ENCODE data around the gene LINC00632. TPM values are rescaled to one million over a fixed set of nuclear protein-coding genes. Genes with fewer than 3 reads are reported as not detected.

LINC00632 gene
- total and polyA plus RNA-seq, 2 donors, result 3.9 to 20.5 TPM

DNA sequence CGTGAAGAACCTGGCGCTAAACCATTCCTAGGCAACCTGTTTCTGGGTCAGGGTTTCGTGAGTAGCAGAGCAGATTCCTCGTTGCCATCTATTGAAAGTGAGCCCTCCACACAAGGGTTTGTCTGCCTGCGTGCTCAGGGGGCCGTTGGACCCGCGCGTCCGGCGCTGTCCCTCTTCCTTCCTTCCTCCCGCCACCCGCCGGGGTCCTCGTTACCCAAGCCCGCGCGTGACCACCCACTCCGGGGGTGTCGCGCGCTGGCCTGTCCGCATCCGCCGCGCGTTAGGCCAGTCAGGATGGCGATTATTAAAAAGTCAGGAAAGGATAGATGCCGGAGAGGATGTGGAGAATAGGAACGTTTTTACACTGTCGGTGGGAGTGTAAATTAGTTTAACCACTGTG is 66.8 kb downstream of the LINC00632 start:
- WGBS, result 97% methylated on average over 31 of the region's 31 CpGs
- H3K27ac ChIP-seq (ENCODE audit: low read depth in 1 of 2, low read length in 1 of 2), result no peak overlapping the region
- no peak for DNase-seq (ENCODE audit: low read depth in 6 of 9, low spot score in 9 of 9)
- H3K9me3 ChIP-seq (ENCODE audit: control insufficient read depth in 2 of 2, insufficient read depth in 1 of 2, low read length in 1 of 2), result no peaks in the 10 kb centered on the region
- no peaks in the 10 kb centered on the region for H3K27me3 ChIP-seq (ENCODE audit: control insufficient read depth in 2 of 2, insufficient read depth in 1 of 2, low read length in 1 of 2)
- H3K36me3 ChIP-seq (ENCODE audit: control insufficient read depth in 2 of 2, insufficient read depth in 2 of 2, low read length in 1 of 2), result peaks cover 0 to 6% of the 10 kb centered on the region in 2 donors
- no peaks in the 10 kb centered on the region for H3K4me1 ChIP-seq (ENCODE audit: control insufficient read depth in 2 of 2, insufficient read depth in 2 of 2, low read length in 2 of 2)
- H3K4me3 ChIP-seq (ENCODE audit: low read length in 2 of 2), result no peak overlapping the region

DNA sequence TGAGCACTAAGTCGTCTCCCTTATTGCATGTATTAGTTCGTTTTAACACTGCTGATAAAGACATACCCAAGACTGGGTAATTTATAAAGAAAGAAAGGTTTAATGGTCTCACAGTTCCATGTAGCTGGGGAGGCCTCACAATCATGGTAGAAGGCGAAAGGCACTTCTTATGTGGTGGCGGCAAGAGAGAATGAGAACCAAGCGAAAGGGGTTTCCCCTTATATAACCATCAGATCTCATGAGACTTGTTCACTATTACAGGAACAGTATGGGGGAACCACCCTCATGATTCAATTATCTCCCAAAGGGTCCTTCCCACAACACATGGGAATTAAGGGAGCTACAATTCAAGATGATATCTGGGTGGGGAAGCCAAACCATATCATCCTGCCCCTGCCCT is 85.1 kb downstream of the LINC00632 start:
- H3K4me1 ChIP-seq (ENCODE audit: control insufficient read depth in 2 of 2, insufficient read depth in 2 of 2, low read length in 2 of 2), result no peaks in the 10 kb centered on the region
- H3K9me3 ChIP-seq (ENCODE audit: control insufficient read depth in 2 of 2, insufficient read depth in 1 of 2, low read length in 1 of 2), result no peaks in the 10 kb centered on the region
- 76% methylated on average over 5 of the region's 5 CpGs for WGBS
- no peak for DNase-seq (ENCODE audit: low read depth in 6 of 9, low spot score in 9 of 9)
- no peak overlapping the region for H3K27ac ChIP-seq (ENCODE audit: low read depth in 1 of 2, low read length in 1 of 2)
- H3K36me3 ChIP-seq (ENCODE audit: control insufficient read depth in 2 of 2, insufficient read depth in 2 of 2, low read length in 1 of 2), result no peaks in the 10 kb centered on the region
- no peaks in the 10 kb centered on the region for H3K27me3 ChIP-seq (ENCODE audit: control insufficient read depth in 2 of 2, insufficient read depth in 1 of 2, low read length in 1 of 2)
- H3K4me3 ChIP-seq (ENCODE audit: low read length in 2 of 2), result no peak overlapping the region

DNA sequence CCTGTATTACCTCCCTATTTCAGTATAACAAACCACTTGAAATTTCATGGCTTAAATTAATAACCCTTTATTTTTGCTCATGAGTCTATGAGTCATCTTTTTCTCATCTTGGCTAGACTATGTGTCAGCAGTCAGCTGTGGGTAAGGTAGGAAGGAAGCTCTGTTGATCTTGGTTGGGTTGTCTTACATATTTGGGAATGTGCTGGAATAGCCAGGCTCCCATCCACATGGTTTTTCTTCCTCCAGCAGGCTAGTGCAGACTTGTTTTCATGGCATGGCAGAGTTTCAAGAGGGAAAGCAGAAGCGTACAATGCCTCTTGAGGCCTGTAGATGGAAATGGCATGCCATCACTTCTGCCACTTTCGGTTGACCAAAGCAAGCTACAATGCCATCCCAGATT is 89.7 kb downstream of the LINC00632 start:
- Histone ChIP-seq H3K27ac (ENCODE audit: low read depth in 1 of 2, low read length in 1 of 2) (no peak overlapping the region), H3K4me3 (ENCODE audit: low read length in 2 of 2) (no peak overlapping the region), H3K9me3 (ENCODE audit: control insufficient read depth in 2 of 2, insufficient read depth in 1 of 2, low read length in 1 of 2) (no peaks in the 10 kb centered on the region), H3K27me3 (ENCODE audit: control insufficient read depth in 2 of 2, insufficient read depth in 1 of 2, low read length in 1 of 2) (no peaks in the 10 kb centered on the region), H3K4me1 (ENCODE audit: control insufficient read depth in 2 of 2, insufficient read depth in 2 of 2, low read length in 2 of 2) (no peaks in the 10 kb centered on the region), H3K36me3 (ENCODE audit: control insufficient read depth in 2 of 2, insufficient read depth in 2 of 2, low read length in 1 of 2) (no peaks in the 10 kb centered on the region)
- WGBS, result 94% methylated on average over 2 of the region's 2 CpGs
- DNase-seq (ENCODE audit: low read depth in 6 of 9, low spot score in 9 of 9), result no peak

DNA sequence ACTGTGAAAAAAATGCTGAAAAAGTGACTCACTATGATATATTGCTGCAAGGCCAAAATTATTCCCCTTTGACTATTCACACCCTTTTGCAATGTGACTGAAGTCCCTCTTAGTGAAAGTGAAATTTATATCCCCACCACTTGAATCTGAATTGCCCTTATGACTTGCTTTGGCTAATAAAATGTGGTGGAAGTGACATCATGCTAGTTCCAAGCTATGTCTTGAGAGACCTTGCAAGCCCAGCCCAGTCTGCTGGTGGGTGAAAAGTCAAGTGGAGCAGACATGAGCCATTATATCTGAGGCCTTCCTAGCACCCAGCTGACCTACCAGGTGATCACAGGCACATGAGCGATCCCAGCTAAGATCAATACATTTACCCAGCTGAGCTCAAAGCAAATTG is 94.7 kb downstream of the LINC00632 start:
- no peaks in the 10 kb centered on the region for H3K27me3 ChIP-seq (ENCODE audit: control insufficient read depth in 2 of 2, insufficient read depth in 1 of 2, low read length in 1 of 2)
- WGBS, result 100% methylated on average over 1 of the region's 1 CpG
- H3K27ac ChIP-seq (ENCODE audit: low read depth in 1 of 2, low read length in 1 of 2), result no peak overlapping the region
- no peak for DNase-seq (ENCODE audit: low read depth in 6 of 9, low spot score in 9 of 9)
- no peaks in the 10 kb centered on the region for H3K9me3 ChIP-seq (ENCODE audit: control insufficient read depth in 2 of 2, insufficient read depth in 1 of 2, low read length in 1 of 2)
- no peaks in the 10 kb centered on the region for H3K4me1 ChIP-seq (ENCODE audit: control insufficient read depth in 2 of 2, insufficient read depth in 2 of 2, low read length in 2 of 2)
- H3K4me3 ChIP-seq (ENCODE audit: low read length in 2 of 2), result no peak overlapping the region
- no peaks in the 10 kb centered on the region for H3K36me3 ChIP-seq (ENCODE audit: control insufficient read depth in 2 of 2, insufficient read depth in 2 of 2, low read length in 1 of 2)

DNA sequence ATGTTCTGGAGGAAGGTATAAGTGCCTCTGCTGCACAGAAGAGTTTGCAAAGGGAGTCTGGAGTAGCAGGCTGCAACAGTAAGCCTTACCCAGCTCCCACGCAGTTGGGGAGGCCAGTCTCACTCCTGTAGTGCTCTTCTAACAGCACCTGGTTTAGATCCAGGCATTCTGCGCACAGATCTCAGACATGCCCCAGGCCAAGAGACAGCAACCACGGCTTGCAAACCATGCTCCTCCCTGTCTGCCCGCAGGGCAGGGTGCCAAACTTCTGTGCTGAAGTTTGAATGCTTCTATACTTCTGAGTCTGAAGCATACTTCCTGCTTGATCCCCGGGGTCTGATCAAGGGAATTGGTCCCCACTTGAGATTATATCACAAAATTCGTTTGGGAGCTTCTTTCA is 106.3 kb downstream of the LINC00632 start:
- Histone ChIP-seq H3K27ac (ENCODE audit: low read depth in 1 of 2, low read length in 1 of 2) (no peak overlapping the region), H3K4me1 (ENCODE audit: control insufficient read depth in 2 of 2, insufficient read depth in 2 of 2, low read length in 2 of 2) (no peaks in the 10 kb centered on the region), H3K4me3 (ENCODE audit: low read length in 2 of 2) (no peak overlapping the region), H3K27me3 (ENCODE audit: control insufficient read depth in 2 of 2, insufficient read depth in 1 of 2, low read length in 1 of 2) (no peaks in the 10 kb centered on the region), H3K36me3 (ENCODE audit: control insufficient read depth in 2 of 2, insufficient read depth in 2 of 2, low read length in 1 of 2) (no peaks in the 10 kb centered on the region), H3K9me3 (ENCODE audit: control insufficient read depth in 2 of 2, insufficient read depth in 1 of 2, low read length in 1 of 2) (no peaks in the 10 kb centered on the region)
- WGBS, result 1% methylated on average over 6 of the region's 6 CpGs
- DNase-seq (ENCODE audit: low read depth in 6 of 9, low spot score in 9 of 9), result no peak

DNA sequence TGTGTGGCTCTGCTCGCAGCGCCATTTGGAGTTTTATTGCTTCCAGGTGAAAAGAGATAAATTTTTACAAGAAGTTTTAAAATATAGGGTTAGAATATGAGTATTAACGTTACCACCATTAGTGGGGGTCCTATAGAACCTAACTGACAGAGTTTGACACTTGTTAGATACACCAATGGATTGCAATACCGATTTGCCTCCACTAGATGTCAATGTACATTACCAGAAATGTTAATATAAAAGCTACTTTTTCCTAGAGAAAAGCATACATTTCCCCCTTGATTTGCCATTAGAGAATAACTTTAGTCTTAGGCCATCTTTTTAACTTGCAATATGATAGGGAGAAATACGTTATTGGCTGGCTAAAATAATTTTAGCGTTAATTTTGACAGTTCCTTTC is 108.4 kb downstream of the LINC00632 start:
- no peaks in the 10 kb centered on the region for H3K9me3 ChIP-seq (ENCODE audit: control insufficient read depth in 2 of 2, insufficient read depth in 1 of 2, low read length in 1 of 2)
- peak in 3 of 9 donors; percentile 2 to 7 (median 4) for DNase-seq (ENCODE audit: low read depth in 6 of 9, low spot score in 9 of 9)
- no peak overlapping the region for H3K4me3 ChIP-seq (ENCODE audit: low read length in 2 of 2)
- H3K27me3 ChIP-seq (ENCODE audit: control insufficient read depth in 2 of 2, insufficient read depth in 1 of 2, low read length in 1 of 2), result no peaks in the 10 kb centered on the region
- WGBS, result 43% methylated on average over 6 of the region's 6 CpGs
- no peaks in the 10 kb centered on the region for H3K36me3 ChIP-seq (ENCODE audit: control insufficient read depth in 2 of 2, insufficient read depth in 2 of 2, low read length in 1 of 2)
- H3K27ac ChIP-seq (ENCODE audit: low read depth in 1 of 2, low read length in 1 of 2), result no peak overlapping the region
- no peaks in the 10 kb centered on the region for H3K4me1 ChIP-seq (ENCODE audit: control insufficient read depth in 2 of 2, insufficient read depth in 2 of 2, low read length in 2 of 2)

DNA sequence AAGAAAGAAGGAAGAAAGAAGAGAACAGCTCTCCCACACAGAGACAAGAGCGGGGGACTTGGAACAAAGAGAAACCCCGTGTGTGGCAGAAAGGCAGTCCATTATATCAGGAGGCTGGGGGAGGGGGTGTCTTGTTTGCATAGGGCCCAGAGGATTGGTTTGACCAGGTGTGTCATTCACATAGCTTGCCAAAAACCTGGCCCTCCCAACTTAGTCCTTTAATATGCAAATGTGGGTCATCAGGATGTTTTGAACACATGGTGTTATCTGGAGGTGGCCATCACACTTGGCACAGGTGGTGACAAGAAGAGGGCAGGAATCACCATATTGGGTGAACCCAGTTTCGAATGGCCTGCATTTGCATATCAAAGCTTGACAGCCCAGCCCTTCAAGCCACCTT is 111.7 kb downstream of the LINC00632 start:
- peak overlapping the region in 1 of 2 donors; percentile 17 for H3K27ac ChIP-seq (ENCODE audit: low read depth in 1 of 2, low read length in 1 of 2)
- no peaks in the 10 kb centered on the region for H3K9me3 ChIP-seq (ENCODE audit: control insufficient read depth in 2 of 2, insufficient read depth in 1 of 2, low read length in 1 of 2)
- no peak overlapping the region for H3K4me3 ChIP-seq (ENCODE audit: low read length in 2 of 2)
- H3K27me3 ChIP-seq (ENCODE audit: control insufficient read depth in 2 of 2, insufficient read depth in 1 of 2, low read length in 1 of 2), result no peaks in the 10 kb centered on the region
- WGBS, result 83% methylated on average over 3 of the region's 3 CpGs
- DNase-seq (ENCODE audit: low read depth in 6 of 9, low spot score in 9 of 9), result no peak
- H3K4me1 ChIP-seq (ENCODE audit: control insufficient read depth in 2 of 2, insufficient read depth in 2 of 2, low read length in 2 of 2), result peaks cover 2 to 3% of the 10 kb centered on the region in 2 donors
- H3K36me3 ChIP-seq (ENCODE audit: control insufficient read depth in 2 of 2, insufficient read depth in 2 of 2, low read length in 1 of 2), result no peaks in the 10 kb centered on the region

DNA sequence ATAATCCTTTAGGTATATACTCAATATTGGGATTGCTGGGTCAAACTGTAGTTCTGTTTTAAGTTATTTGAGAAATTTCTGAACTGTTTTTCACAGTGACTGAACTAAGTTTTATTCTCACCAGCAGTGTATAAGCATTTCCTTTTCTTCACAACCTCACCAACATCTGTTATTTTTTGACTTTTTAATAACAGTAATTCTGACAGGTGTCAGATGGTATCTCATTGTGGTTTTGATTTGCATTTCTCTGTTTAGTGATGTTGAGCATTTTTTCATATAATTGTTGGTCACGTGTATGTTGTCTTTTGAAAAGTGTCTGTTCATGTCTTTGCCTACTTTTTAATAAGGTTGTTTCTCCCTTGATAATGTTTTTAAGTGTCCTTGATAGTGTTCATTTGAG is 112.6 kb downstream of the LINC00632 start:
- no peak overlapping the region for H3K4me3 ChIP-seq (ENCODE audit: low read length in 2 of 2)
- no peak for DNase-seq (ENCODE audit: low read depth in 6 of 9, low spot score in 9 of 9)
- H3K27ac ChIP-seq (ENCODE audit: low read depth in 1 of 2, low read length in 1 of 2), result peak overlapping the region in 1 of 2 donors; percentile 28
- H3K4me1 ChIP-seq (ENCODE audit: control insufficient read depth in 2 of 2, insufficient read depth in 2 of 2, low read length in 2 of 2), result peaks cover 2 to 3% of the 10 kb centered on the region in 2 donors
- WGBS, result 6% methylated on average over 1 of the region's 1 CpG
- no peaks in the 10 kb centered on the region for H3K27me3 ChIP-seq (ENCODE audit: control insufficient read depth in 2 of 2, insufficient read depth in 1 of 2, low read length in 1 of 2)
- H3K36me3 ChIP-seq (ENCODE audit: control insufficient read depth in 2 of 2, insufficient read depth in 2 of 2, low read length in 1 of 2), result no peaks in the 10 kb centered on the region
- H3K9me3 ChIP-seq (ENCODE audit: control insufficient read depth in 2 of 2, insufficient read depth in 1 of 2, low read length in 1 of 2), result no peaks in the 10 kb centered on the region

DNA sequence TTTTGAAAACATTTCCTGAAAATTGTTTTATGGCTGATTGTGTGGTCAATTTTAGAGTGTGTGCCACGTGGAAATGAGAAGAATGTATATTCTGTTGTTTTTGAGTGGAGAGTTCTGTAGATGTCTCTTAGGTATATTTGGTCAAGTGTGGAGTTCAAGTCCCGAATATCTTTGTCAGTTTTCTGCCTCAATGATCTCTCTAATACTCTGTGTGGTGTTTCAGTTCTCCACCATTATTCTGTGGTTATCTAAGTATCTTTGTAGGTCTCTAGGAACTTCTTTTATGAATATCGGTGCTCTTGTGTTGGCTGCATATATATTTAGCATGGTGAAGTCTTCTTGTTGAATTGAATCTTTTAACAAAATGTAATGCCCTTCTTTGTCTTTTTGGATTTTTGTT is 113.3 kb downstream of the LINC00632 start:
- no peaks in the 10 kb centered on the region for H3K36me3 ChIP-seq (ENCODE audit: control insufficient read depth in 2 of 2, insufficient read depth in 2 of 2, low read length in 1 of 2)
- no peak overlapping the region for H3K27ac ChIP-seq (ENCODE audit: low read depth in 1 of 2, low read length in 1 of 2)
- H3K27me3 ChIP-seq (ENCODE audit: control insufficient read depth in 2 of 2, insufficient read depth in 1 of 2, low read length in 1 of 2), result no peaks in the 10 kb centered on the region
- no peak for DNase-seq (ENCODE audit: low read depth in 6 of 9, low spot score in 9 of 9)
- H3K4me1 ChIP-seq (ENCODE audit: control insufficient read depth in 2 of 2, insufficient read depth in 2 of 2, low read length in 2 of 2), result peaks cover 2 to 3% of the 10 kb centered on the region in 2 donors
- WGBS, result 14% methylated on average over 3 of the region's 3 CpGs
- no peak overlapping the region for H3K4me3 ChIP-seq (ENCODE audit: low read length in 2 of 2)
- H3K9me3 ChIP-seq (ENCODE audit: control insufficient read depth in 2 of 2, insufficient read depth in 1 of 2, low read length in 1 of 2), result no peaks in the 10 kb centered on the region

DNA sequence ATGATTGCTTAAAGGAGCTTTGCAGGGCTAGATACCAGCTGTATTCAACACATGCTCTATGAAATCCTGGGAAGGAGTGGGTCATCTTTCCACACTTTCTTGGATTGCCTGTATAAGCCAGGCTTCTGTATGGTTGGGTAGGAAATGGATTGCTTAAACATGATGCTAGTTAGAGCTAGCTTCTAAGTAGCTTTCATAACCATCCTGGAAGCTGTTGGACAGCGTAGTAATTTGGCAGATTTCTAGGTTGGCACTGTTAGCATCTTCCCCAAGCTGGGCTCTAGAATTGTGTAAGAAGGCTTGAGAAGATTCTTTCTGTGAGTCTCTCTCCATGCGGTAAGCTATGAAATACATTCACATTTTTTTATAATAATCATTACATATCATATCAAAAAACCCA is 127.3 kb downstream of the LINC00632 start:
- no peaks in the 10 kb centered on the region for H3K27me3 ChIP-seq (ENCODE audit: control insufficient read depth in 2 of 2, insufficient read depth in 1 of 2, low read length in 1 of 2)

More for the DNA sequence above, 127.3 kb downstream of the LINC00632 start:
- Histone ChIP-seq H3K27ac (ENCODE audit: low read depth in 1 of 2, low read length in 1 of 2) (no peak overlapping the region), H3K4me1 (ENCODE audit: control insufficient read depth in 2 of 2, insufficient read depth in 2 of 2, low read length in 2 of 2) (no peaks in the 10 kb centered on the region), H3K36me3 (ENCODE audit: control insufficient read depth in 2 of 2, insufficient read depth in 2 of 2, low read length in 1 of 2) (no peaks in the 10 kb centered on the region), H3K4me3 (ENCODE audit: low read length in 2 of 2) (no peak overlapping the region), H3K9me3 (ENCODE audit: control insufficient read depth in 2 of 2, insufficient read depth in 1 of 2, low read length in 1 of 2) (no peaks in the 10 kb centered on the region)
- DNase-seq (ENCODE audit: low read depth in 6 of 9, low spot score in 9 of 9), result no peak
- 42% methylated on average over 2 of the region's 2 CpGs for WGBS
